H54 (cell line): ENCODE results near the gene RAB29.

Experiments used
- DNase-seq: peaks from one replicate; pipeline ENCODE4 v3.0.0; 2011; ENCODE audit warnings: low spot score, mixed read lengths; ENCODE audit not compliant: insufficient read length
- FAIRE-seq: peaks from 3 replicates; lab custom pipeline; 2011; peaks lifted over from hg19 to GRCh38; lab: Jason Lieb, UNC
- POLR2A ChIP-seq: IDR thresholded peaks from 2 replicates; pipeline ENCODE4 v1.6.1; 2011; ENCODE audit warnings: low read depth, mild to moderate bottlenecking, low read length

The RAB29 gene

GRCh38 chr1:205785446-205785845, 10.2 kb upstream of the RAB29 start:
- FAIRE-seq = no peak
- no peak for TF ChIP-seq POLR2A
- DNase-seq = no peak

- no peak for TF ChIP-seq POLR2A
- DNase-seq (peak; percentile 38), FAIRE-seq (no peak)
Observed at GRCh38 chr1:205783904-205784303, 8.6 kb upstream of the RAB29 start.

- no peak for TF ChIP-seq POLR2A
- FAIRE-seq (no peak), DNase-seq (no peak)
Observed at GRCh38 chr1:205783433-205783795, 8.1 kb upstream of the RAB29 start.

GRCh38 chr1:205782627-205783432, 7.5 kb upstream of the RAB29 start:
- no peak for TF ChIP-seq POLR2A
- FAIRE-seq (no peak), DNase-seq (no peak)

GRCh38 chr1:205780335-205780734, 5.1 kb upstream of the RAB29 start:
- FAIRE-seq = no peak
- no peak for DNase-seq

GRCh38 chr1:205777994-205778393, 2.7 kb upstream of the RAB29 start:
- no peak for FAIRE-seq
- DNase-seq = no peak
- no peak for TF ChIP-seq POLR2A

More at GRCh38 chr1:205780335-205780734, 5.1 kb upstream of the RAB29 start:
- no peak for TF ChIP-seq POLR2A

- no peak for TF ChIP-seq POLR2A
- FAIRE-seq = no peak
Observed at GRCh38 chr1:205775717-205776056, 405 bp upstream of the RAB29 start.

GRCh38 chr1:205774198-205775014, 876 bp downstream of the RAB29 start:
- FAIRE-seq = no peak
- no peak for DNase-seq

More at GRCh38 chr1:205775717-205776056, 405 bp upstream of the RAB29 start:
- DNase-seq = no peak

GRCh38 chr1:205772607-205773032, 2.7 kb downstream of the RAB29 start:
- DNase-seq (no peak), FAIRE-seq (no peak)
- no peak for TF ChIP-seq POLR2A

More at GRCh38 chr1:205774198-205775014, 876 bp downstream of the RAB29 start:
- TF ChIP-seq POLR2A = no peak

- DNase-seq = no peak
- FAIRE-seq = no peak
- TF ChIP-seq POLR2A = no peak
Observed at GRCh38 chr1:205770618-205771017, 4.7 kb downstream of the RAB29 start.

GRCh38 chr1:205769641-205770365, 5.5 kb downstream of the RAB29 start:
- FAIRE-seq (no peak), DNase-seq (no peak)
- no peak for TF ChIP-seq POLR2A

GRCh38 chr1:205767248-205767647, 8.0 kb downstream of the RAB29 start:
- no peak for DNase-seq
- no peak for TF ChIP-seq POLR2A
- FAIRE-seq = no peak

GRCh38 chr1:205766570-205766969, 8.7 kb downstream of the RAB29 start:
- TF ChIP-seq POLR2A = no peak
- FAIRE-seq (no peak), DNase-seq (no peak)

GRCh38 chr1:205766038-205766437, 9.2 kb downstream of the RAB29 start:
- FAIRE-seq (no peak), DNase-seq (peak; percentile 26)
- TF ChIP-seq POLR2A = no peak

GRCh38 chr1:205764578-205764977, 10.7 kb downstream of the RAB29 start:
- TF ChIP-seq POLR2A = no peak
- FAIRE-seq = no peak
- DNase-seq = no peak
